ENCODE results near the gene COASY.
"Not testable (repeated sequence)": the region's sequence is repeated elsewhere in the genome, so short reads cannot be mapped to it uniquely, and the experiment has no call there.

The COASY gene

DNA sequence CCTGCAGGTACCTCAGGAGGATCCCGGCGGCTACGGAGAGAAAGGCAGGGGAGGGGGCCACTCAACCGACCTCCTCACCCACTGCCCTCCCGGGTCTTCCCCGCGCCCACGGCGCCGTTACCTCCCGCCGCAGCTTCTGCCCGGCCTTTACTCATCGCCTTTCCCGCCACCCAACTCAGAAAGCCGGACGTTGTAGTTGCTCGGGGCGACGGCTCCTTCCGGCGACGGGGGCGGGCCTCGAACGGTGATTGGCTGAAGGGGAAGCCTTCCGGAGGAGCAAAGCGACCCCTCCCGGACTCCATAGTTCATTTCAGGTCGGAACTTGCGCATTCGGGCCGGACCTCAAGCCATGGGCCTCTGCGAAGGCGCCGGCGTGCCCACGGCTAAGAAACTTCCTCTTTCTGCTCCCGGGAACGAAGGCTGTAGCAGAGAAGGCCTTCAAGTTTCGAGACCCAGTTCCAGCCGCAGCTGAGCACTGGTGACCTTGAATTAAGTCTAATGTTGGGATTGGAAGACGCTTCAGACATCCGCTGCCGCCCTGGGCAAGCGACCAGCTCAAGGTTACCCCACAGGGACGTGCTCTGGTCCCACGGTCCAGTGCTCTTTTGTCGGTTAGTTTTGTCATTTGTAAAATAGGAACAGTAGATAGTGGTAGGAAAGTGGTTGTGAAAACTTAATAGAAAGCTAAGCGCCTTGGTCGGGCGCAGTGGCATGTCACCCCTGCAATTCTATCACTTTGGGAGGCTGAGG is 15.8 kb downstream of the COASY start, which contains the start of gene PSMC3IP:
Gene PSMC3IP (minus strand): TSS at position 198 of the 750 bp plus-strand sequence. CDS start 43 bp downstream, at position 155.
- peak; percentile 90 for DNase-seq

DNA sequence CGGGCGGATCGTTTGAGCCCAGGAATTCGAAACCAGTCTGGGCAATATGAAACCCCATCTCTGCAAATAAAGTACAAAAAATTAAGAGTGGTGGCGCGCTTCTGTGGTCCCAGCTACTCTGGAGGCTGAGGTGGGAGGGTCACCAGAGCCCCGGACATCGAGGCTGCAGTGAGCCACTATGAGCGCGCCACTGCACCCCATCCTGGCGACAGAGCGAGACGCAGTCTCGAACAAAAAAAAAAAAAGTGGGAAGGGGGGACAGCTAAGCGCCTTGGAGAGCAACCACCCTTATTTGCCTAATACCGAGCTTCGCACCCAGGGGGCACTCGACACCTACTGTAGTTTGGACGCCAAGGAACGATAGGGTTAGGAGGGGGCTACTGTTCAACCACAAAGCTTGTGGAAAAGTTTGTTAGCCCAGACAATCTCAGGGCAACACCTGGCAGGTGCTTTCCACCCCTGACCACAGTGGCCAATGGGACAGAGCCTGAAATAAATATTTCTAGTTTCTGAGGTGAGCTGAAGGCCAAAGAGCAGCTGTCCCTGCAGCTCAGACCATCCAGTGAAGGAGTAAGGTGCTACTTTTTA is 16.4 kb downstream of the COASY start:
- DNase-seq = peak; percentile 89

DNA sequence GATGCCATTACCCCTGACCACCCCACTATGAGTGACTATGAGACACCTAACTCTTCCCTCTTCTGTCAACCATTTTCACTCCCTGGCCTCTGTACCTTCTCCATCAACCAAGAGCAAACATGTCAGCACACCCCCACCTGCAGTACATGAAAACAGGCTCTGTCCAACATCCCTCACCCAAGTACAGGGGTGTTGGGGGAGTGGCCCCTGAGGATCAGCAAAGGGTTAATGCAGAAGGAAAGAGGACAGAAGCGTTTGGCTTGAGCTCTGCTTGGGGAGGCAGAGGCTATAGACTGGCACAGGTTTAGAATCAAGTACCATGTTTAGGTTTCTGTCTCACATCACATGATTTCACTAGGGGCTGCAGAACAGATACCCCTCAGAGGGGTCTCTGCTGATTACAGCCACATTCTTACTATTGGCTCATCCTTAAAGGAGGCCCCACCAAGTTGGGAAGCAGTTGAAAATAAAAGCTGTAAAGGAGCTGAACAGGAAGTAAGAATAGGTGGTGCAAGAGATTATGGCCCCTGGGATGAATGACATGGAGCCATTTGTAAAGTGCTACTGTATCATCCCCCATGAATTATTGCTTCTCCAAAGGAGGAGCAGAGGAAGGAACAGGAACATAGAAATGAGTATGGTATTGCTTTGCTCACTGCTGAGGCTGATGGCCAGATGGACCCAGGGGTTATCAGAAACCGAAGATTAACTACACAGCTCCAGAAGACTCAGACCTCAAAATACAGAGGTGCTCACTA is 18.0 kb downstream of the COASY start:
- DNase-seq = no peak

DNA sequence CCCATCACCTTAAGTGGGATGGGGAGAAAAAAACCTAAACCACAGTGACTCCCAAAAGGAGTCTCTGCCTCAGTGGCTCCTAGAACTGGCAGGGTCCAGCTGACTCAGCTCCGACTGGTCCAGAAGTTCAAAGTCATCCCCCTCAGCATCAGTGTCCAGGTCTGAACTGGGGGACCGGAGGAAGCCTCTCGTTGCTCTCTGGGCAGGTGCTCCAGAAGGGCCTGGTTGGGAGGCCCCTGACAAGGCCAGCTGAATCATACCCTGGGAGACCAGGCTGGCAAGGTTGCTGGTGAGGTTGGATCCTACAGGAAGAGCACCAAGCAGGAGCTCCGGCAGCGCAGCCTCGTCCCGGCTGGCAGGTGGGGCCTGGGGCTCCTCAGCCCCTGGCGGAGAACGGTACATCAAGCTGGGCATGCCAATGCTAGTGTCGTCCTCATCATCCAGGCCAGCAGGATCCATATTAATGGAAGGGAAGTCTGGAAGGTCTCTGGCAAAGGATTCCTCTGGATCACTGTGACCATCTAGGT is 19.9 kb downstream of the COASY start:
- no peak for DNase-seq

DNA sequence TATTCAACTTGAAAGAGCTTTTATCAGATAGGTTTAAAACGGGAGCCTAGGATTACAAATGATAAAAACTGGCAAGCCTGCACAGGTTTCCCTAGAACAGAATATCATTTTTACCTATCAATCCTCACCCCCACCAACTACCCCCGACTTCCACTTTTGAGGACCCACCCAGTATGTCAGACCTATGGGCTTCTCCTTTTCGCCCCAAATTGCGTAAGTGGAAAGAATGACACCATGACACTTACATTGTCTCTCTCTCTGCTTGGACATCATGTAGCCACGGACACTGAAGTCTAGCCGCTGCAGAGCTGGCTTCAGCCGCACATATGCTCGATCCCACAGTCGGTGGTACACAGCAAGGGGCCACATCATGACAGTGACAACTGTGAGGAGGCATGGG is 22.9 kb downstream of the COASY start:
- DNase-seq = no peak

DNA sequence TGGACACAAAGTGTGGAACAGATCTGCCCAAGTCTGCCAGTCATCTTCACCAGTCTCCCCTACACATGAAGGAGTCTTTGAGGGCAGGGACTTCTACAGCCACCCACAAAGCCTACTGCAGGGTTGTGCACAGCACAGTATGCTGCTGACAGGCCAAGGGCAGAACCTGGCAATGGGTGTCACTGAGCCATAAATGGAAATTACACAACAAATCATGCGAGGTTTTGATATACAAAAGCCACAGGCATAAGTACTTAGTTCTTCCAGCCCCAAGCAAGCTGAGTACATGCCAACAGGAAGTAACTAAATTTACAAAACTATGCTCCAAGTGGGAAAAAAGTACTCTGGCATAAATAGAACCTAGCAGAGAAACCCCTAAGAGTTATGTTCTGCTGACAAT is 23.4 kb downstream of the COASY start:
- no peak for DNase-seq

DNA sequence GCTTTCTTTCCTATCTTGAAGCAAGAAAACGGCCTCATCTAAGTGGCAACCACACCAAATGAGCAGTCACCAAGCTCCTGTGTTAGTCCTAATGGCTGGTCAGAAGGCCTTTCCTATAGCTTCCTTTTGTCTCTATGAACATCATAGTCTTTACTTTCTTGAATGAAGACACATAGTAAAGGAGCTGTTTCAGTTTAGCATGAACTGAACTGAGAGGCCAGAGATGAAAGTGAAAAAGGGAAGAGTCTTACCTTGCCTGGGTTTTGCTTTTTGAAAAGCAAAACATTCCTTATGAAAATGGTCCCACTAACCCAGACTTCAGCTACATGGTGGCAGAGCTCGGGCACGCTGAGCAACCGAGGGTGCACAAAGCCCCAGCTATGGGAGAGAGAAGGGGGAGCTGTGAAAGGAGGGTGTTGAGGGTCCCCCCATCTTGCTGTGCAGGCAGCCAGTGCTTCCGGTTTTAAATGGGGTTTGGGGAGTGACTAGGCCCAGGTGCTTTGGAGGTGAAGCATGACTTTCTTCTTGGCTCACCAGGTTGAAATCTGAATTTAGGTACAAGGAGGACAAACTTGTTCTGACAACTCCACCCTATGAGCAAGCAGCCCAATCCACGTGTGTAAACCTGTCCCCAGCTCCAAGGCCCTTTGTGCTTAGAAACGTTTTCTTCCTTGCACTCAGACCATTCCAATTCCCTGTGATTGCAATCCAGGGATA is 24.7 kb downstream of the COASY start:
- no peak for DNase-seq

DNA sequence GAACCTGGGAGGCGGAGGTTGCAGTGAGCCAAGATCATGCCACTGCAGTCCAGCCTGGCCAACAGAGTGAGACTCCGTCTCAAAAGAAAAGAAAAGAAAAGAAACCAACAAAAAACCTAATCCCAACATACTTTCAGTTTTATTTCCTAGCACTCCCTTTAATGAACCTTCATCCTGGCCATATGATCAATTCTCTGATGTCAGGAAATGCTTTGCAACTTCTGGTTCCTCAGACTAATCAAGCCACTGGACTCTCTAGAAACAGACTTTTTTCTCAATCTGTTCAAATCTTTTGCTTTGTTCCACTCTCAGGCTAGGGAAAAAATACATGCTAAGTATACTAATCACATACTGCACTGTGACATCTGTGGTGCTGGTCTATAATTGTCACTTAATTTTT is 28.9 kb downstream of the COASY start:
- no peak for DNase-seq

DNA sequence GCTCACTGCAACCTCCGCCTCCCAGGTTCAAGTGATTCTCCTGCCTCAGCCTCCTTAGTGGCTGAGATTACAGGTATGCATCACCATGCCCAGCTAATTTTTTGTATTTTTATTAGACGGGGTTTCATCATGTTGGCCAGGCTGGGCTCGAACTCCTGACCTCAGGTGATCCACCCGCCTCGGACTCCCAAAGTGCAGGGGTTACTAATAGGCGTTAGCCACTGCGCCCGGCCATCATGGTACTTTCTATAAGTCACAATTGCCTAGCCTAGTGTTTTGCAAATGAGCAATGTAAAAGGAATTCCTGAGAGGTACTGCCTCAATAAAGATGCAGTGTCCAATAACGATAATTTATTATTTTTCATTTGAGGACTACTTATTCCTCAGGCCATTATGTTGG is 29.5 kb downstream of the COASY start:
- no peak for DNase-seq

DNA sequence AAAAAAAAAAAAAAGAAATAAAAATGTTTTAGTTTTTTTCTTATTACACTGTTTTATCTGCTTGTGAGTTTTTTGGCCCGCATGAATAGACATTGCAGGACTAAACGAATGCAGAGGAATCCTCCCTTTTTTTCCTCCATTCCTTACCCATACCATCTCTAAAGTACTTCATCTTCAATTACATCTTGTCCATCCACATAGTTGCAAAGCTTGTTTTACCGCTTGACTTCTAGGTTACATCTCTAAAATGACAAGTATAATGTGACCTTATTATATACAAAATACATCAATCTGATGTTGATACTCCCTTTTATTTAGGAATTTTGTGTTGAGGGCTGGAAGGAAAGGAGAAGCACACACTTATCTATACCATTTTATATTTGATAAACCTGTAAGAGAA is 34.4 kb downstream of the COASY start:
- DNase-seq = no peak

DNA sequence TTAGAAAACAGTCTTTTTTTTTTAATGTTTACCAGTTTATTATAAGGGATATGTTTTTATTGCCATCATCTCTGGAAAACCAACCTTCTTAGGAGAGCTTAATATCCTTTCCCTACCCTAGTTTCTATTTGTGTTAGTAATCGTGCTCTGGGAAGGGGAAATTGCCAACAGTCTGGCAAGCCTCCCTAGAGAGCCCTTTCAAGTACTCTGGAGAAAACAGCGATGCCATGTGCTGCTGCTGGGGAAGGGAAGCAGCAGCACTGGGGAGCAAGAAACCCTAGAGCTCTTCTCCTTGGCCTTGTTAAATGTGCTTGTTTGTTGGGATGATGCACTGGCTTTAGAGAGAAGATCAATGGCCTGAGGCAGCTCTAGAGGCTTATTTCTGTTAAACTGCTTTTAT is 37.0 kb downstream of the COASY start:
- no peak for DNase-seq

DNA sequence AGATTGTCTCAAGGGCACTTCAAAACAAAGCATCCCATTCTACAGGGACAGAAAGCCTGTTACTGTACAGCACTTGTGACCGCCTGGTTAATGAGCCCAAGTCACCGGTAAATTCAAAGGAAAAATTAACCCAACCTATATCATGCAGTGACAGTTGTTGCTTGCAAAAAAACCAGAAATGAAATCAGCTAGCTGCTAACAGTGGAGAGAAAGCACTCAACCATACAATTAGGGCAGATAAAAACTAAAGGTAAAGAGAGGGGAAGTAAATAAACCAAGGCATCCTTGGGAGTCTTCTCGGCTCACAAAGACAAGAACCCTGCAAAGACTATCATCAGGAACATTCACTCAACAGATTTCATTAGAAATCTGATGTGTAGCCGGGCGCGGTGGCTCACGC is 41.4 kb downstream of the COASY start:
- DNase-seq = no peak

DNA sequence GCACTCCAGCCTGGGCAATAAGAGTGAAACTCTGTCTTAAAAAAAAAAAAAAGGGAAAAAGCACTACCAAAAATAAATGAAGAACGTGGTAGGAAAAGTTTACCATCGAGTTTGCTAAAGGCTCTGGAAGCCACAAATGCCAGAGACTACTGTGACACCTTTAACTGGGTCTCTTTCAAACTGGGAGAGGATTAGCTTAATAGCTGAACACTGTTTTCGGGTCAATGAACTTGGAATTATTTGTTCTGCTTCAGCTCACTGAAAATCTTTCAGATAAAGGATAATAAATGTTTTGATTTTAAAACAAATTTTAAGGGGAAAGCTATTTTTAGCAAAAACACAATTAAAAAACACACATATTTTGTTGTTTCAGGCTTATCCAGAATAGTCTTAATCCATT is 45.8 kb downstream of the COASY start:
- DNase-seq = no peak

DNA sequence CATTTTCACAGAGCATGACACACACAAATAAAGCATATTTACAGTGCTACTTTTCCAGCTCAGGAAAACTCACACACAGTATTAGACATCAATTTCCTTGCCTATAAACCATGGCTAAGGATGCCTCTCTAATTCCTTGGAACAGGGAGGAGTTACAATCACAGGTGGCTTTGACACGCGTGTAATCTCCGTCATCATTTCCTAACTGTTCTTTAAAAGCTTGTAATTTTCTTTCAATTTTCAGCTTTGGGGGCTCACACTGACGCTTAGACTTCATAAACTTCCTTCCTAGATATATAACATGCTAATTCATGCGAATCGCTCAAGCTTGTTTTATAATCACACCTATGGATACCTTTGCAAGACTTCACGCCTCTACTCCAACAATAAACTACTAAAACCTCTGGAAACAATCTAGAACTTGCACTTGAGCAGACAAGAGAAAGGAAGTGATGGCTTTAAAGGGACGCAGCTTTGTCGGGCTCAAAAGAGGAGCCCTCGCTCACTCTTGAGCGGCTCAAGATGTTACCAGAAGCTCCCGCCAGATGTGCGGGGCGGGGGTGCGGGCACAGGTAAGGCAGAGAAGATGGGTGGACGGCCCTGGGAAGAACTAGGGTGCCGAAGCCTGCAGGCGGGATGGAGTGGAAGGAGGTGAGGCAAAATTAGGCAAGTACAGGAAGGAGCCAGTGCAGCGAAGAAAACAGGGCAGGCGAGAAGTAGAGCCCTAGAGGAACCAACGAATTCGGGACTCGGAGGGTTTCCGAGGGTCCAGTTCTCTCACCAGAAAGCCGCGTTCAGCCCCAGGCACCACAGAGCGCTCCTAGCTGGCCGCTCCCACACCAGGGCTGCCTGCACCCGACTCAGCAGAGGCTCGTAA is 46.6 kb downstream of the COASY start:
- DNase-seq = no peak

DNA sequence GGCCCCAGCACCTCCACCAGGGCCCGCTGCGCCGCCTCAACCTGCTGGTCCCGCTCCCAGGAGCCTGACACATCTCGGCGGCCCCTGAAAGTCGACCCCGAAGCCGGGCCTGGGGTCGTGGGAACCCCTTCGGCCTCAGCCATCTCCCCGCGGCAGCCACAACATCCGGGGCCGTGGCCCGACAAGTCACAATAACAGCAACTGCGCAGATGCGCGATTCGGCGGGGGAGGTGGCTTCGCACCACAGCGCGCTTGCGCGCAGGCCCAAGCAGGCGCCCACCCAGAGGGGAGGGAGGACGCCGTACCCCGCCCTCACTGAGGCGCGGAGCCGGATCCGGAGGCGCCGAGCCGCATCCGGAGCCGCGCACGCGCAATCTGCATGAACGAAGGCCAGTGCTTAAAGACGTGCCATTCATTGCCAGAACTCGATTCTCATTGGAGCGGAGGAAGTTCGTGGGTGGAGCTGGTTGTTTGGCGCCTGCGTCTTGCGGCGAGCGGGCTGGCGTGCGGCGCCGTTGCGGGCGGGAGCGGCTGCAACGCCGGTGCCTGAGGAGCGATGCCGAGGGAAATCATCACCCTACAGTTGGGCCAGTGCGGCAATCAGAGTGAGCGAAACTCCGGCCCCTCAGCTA is 47.4 kb downstream of the COASY start, which contains the start of the genes RETREG3 and TUBG1:
Gene RETREG3 (minus strand): TSS at position 193 of the 632 bp plus-strand sequence. CDS start 50 bp downstream, at position 143.
Gene TUBG1 (plus strand): TSS at position 502 of the 632 bp plus-strand sequence. CDS start 55 bp downstream, at position 557.
- peak; percentile 98 for DNase-seq

DNA sequence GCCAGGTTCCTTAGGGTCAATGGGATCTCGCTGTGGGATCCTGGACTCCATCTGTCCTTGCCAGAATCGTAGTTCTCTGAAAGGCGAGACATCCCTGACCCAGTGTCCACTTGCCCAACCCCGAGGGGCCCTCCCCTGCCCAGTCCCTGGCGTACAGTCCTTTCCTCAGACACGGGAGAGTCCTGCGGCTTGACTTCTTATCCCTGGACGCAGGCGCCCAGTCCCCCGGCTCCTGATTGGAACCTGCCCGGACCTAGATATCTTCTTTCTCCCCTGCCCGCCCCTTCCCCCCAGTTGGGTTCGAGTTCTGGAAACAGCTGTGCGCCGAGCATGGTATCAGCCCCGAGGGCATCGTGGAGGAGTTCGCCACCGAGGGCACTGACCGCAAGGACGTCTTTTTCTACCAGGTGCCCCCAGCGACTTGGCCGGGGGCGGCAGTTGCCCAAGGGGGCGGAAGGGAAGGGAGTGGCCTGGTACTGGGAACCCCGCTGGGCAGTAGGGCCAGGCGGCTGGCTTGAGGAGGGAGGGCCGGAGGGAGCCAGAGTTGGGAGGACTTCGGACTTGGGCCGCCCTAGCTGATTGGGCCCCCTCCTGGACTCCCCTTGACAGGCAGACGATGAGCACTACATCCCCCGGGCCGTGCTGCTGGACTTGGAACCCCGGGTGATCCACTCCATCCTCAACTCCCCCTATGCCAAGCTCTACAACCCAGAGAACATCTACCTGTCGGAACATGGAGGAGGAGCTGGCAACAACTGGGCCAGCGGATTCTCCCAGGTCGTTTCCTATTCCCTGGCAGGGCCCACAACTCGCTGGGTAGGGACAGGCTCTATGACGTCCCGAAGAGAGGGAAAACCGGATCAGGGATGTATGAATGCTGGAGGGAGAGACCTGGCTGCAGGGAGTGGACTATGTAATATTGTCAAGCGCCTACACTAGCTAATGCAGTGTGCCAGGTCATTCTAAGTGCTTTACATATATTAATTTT is 48.2 kb downstream of the COASY start:
- not testable (repeated sequence) for DNase-seq

DNA sequence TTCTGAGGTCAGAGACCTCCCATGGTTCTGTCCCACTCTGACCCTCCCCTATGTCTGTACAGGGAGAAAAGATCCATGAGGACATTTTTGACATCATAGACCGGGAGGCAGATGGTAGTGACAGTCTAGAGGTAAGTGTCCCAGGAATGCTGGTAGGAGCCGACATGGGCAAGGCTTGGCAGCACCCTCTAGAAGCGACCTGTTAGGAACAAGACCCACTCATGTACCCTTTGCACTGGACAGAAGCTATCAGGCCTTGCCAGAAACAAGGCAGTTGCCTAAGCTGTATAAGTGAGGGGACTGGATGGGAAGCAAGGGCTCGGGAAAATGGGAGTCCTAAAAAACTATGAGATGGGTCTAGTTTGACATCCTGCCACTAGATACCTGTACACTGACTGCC is 50.1 kb downstream of the COASY start:
- no peak for DNase-seq

DNA sequence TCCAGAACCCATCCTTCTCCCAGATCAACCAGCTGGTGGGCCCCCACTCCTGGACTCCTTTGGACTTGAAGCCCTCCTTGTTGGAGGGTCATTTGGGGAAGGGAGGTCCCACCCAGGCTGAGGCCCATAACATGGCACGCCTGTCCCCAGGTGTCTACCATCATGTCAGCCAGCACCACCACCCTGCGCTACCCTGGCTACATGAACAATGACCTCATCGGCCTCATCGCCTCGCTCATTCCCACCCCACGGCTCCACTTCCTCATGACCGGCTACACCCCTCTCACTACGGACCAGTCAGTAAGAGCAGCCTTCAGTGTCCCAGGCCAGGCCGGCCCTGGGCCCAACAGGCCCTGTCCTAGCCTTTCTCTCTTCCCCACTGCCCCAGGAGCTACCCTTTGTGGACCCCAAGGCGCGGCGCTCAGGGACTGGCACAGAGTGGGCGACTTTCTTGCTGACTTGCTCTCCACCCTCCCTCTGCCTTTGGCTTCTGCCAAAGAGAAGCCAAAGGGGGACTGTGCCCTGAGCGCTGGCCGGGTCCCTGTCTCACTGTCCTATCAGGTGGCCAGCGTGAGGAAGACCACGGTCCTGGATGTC is 51.8 kb downstream of the COASY start:
- no peak for DNase-seq
